ENCODE data around the gene C5orf15.

Gene C5orf15

GRCh38 chr5:133926489-133927299, 41.7 kb downstream of the C5orf15 start:
- no peak for DNase-seq (ENCODE audit: low spot score)
- TF ChIP-seq, protein P1, sequence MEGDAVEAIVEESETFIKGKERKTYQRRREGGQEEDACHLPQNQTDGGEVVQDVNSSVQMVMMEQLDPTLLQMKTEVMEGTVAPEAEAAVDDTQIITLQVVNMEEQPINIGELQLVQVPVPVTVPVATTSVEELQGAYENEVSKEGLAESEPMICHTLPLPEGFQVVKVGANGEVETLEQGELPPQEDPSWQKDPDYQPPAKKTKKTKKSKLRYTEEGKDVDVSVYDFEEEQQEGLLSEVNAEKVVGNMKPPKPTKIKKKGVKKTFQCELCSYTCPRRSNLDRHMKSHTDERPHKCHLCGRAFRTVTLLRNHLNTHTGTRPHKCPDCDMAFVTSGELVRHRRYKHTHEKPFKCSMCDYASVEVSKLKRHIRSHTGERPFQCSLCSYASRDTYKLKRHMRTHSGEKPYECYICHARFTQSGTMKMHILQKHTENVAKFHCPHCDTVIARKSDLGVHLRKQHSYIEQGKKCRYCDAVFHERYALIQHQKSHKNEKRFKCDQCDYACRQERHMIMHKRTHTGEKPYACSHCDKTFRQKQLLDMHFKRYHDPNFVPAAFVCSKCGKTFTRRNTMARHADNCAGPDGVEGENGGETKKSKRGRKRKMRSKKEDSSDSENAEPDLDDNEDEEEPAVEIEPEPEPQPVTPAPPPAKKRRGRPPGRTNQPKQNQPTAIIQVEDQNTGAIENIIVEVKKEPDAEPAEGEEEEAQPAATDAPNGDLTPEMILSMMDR (IDR thresholded peaks at IDR 0.05; ENCODE audit: extremely low read depth, insufficient read depth, missing control alignments) = no peak
- in situ Hi-C loops (cut with MboI; ENCODE audit: low pct_unique_long_range_greater_than_20kb, low sequenced_read_pairs, unreplicated experiment) = no loop called here

DNA sequence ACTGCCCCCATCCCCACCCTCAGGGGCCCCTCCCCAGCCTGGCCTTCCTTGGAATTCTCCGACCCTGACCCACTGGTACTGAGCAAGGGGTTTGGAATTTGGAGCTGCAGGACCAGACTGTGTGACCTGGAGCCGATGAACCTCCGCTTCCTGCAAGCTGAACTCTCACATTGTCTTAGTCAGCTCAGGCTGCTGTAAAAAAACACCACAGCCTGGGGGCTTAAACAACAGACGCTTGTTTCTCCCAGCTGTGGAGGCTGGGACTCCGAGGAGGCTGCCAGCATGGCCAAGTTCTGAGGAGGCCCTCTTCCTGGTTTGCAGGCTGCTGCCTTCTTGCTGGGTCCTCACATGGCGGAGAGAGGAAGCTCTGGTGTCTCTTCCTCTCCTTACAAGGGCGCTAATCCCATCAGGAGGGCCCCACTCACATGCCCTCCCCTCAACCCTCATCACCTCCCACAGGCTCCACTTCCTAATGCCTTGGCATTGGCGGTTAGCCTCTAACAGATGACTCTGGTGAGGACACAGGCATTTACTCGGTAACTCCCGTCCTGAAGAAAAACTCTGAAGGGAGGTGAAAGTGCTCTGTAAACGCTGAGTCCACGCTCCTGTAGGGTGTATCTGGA, 42.4 kb downstream of the C5orf15 start:
- in situ Hi-C loops (cut with MboI; ENCODE audit: low pct_unique_long_range_greater_than_20kb, low sequenced_read_pairs, unreplicated experiment) = no loop called here
- TF ChIP-seq, protein P1 (IDR thresholded peaks at IDR 0.05; ENCODE audit: extremely low read depth, insufficient read depth, missing control alignments) = no peak
- no peak for DNase-seq (ENCODE audit: low spot score)

DNA sequence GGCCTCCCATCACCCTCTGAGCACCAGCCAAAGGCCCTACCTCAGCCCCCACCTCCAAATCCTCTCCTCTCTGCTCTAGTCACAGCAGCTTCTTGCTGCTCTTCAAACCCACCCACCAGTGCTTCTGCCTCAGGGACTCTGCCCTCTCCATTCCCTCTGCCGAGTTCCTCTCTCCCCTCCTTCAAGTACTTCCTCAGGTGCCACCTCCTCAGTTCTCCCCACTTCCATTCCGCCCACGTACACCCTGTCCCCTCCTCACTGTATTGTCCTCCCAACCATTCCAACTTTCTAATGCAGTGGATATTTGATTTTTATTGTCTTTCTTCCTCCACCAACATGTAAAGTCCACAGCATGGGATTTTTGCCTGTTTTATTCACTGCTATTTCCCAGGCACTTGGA, 43.2 kb downstream of the C5orf15 start:
- no peak for DNase-seq (ENCODE audit: low spot score)
- in situ Hi-C loops (cut with MboI; ENCODE audit: low pct_unique_long_range_greater_than_20kb, low sequenced_read_pairs, unreplicated experiment) = no loop called here
- TF ChIP-seq, protein P1 (IDR thresholded peaks at IDR 0.05; ENCODE audit: extremely low read depth, insufficient read depth, missing control alignments) = no peak

GRCh38 chr5:133924221-133924920, 44.1 kb downstream of the C5orf15 start:
- DNase-seq (ENCODE audit: low spot score) = no peak
- in situ Hi-C loops (cut with MboI; ENCODE audit: low pct_unique_long_range_greater_than_20kb, low sequenced_read_pairs, unreplicated experiment) = no loop called here
- TF ChIP-seq, protein P1 (IDR thresholded peaks at IDR 0.05; ENCODE audit: extremely low read depth, insufficient read depth, missing control alignments) = no peak

- in situ Hi-C loops (cut with MboI; ENCODE audit: low pct_unique_long_range_greater_than_20kb, low sequenced_read_pairs, unreplicated experiment) = no loop called here
- TF ChIP-seq, protein P1 (IDR thresholded peaks at IDR 0.05; ENCODE audit: extremely low read depth, insufficient read depth, missing control alignments) = no peak
- no peak for DNase-seq (ENCODE audit: low spot score)
Measured at GRCh38 chr5:133921979-133922378, 46.4 kb downstream of the C5orf15 start.

DNA sequence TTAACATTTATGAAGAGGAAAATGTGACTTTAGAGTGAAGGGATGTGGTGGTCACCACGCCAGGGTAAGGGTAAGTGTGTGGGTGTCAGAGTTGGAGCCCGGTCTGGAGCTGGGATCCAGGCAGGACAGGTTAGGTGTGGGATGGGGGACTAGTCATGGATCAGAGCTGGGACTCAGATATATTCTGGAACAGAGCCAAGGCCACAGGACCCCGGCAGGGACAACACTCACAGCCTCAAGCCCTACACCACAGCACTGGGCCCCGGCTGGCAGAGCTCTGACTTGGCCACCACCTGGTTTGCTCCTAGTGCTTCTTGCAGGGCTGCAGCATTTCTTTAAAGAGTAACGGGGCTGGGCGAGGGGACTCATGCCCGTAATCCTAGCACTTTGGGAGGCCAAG, 47.4 kb downstream of the C5orf15 start:
- in situ Hi-C loops (cut with MboI; ENCODE audit: low pct_unique_long_range_greater_than_20kb, low sequenced_read_pairs, unreplicated experiment) = no loop called here
- TF ChIP-seq, protein P1 (IDR thresholded peaks at IDR 0.05; ENCODE audit: extremely low read depth, insufficient read depth, missing control alignments) = no peak

More for the DNA sequence above, 47.4 kb downstream of the C5orf15 start:
- no peak for DNase-seq (ENCODE audit: low spot score)

Measured in GM13977 (cell line).